Mesenchymal stem cell (in vitro differentiated cells and primary cell): ENCODE results near the gene EBLN2. TPM values are rescaled to one million over a fixed set of nuclear protein-coding genes. Genes with fewer than 3 reads are reported as not detected.

Source experiments
- DNase-seq: peaks from one replicate; pipeline ENCODE4 v3.0.0-alpha.2; 2013
- H2AFZ ChIP-seq: one replicate; pipeline ENCODE4 v1.6.1; 2013; ENCODE audit warnings: low read depth, mild to moderate bottlenecking, control low read depth, inconsistent platforms, low read length, moderate library complexity
- H2AK5ac ChIP-seq: 2 replicates; pipeline ENCODE4 v1.6.1; 2013; ENCODE audit warnings: low read length, moderate library complexity, mild to moderate bottlenecking, inconsistent platforms; ENCODE audit not compliant: severe bottlenecking
- H2BK120ac ChIP-seq: one replicate; pipeline ENCODE4 v1.6.1; 2013; ENCODE audit warnings: low read depth, mild to moderate bottlenecking, inconsistent platforms, low read length, moderate library complexity
- H2BK12ac ChIP-seq, 2 experiments: one replicate each; pipeline ENCODE4 v1.6.1; 2013; ENCODE audit warnings: inconsistent platforms in 2 of 2, low read length in 2 of 2, mild to moderate bottlenecking in 2 of 2, moderate library complexity in 2 of 2, control low read depth in 1 of 2
- H2BK15ac ChIP-seq: one replicate; pipeline ENCODE4 v1.6.1; 2013; ENCODE audit warnings: mild to moderate bottlenecking, low read depth, inconsistent platforms; ENCODE audit not compliant: poor library complexity, severe bottlenecking
- H2BK5ac ChIP-seq: 2 replicates; pipeline ENCODE4 v1.6.1; 2013; ENCODE audit warnings: low read depth, mild to moderate bottlenecking, low read length, control low read depth, inconsistent platforms; ENCODE audit not compliant: poor library complexity, severe bottlenecking
- H3K14ac ChIP-seq, 2 experiments: one replicate each; pipeline ENCODE4 v1.6.1; 2013; ENCODE audit warnings: inconsistent platforms in 2 of 2, low read length in 2 of 2, control low read depth in 1 of 2, mild to moderate bottlenecking in 1 of 2, moderate library complexity in 1 of 2
- H3K18ac ChIP-seq, 2 experiments: one replicate each; pipeline ENCODE4 v1.6.1; 2013; ENCODE audit warnings: inconsistent platforms in 2 of 2, low read length in 2 of 2, control low read depth in 1 of 2, low read depth in 1 of 2, mild to moderate bottlenecking in 1 of 2
- H3K23ac ChIP-seq, 2 experiments: one replicate each; pipeline ENCODE4 v1.6.1; 2013; ENCODE audit warnings: inconsistent platforms in 2 of 2, low read length in 2 of 2, mild to moderate bottlenecking in 2 of 2, moderate library complexity in 2 of 2, control low read depth in 1 of 2
- H3K27ac ChIP-seq: 2 replicates; pipeline ENCODE4 v1.5.1; 2013; ENCODE audit warnings: mild to moderate bottlenecking, moderate library complexity, low read length, control low read depth, inconsistent platforms; ENCODE audit not compliant: poor library complexity, severe bottlenecking
- H3K27me3 ChIP-seq, 2 experiments: 2 replicates each; pipeline versions ENCODE4 v1.6.1 to v1.7.0; 2013; ENCODE audit warnings: low read length in 2 of 2, mild to moderate bottlenecking in 2 of 2, moderate library complexity in 2 of 2, control low read depth in 1 of 2, inconsistent platforms in 1 of 2; ENCODE audit not compliant: control insufficient read depth in 1 of 2, insufficient read depth in 1 of 2
- H3K36me3 ChIP-seq, 2 experiments: 2 replicates each; pipeline versions ENCODE4 v1.6.1 to v1.7.0; 2013; ENCODE audit warnings: low read length in 2 of 2, control low read depth in 1 of 2, inconsistent platforms in 1 of 2, low read depth in 1 of 2, mild to moderate bottlenecking in 1 of 2; ENCODE audit not compliant: insufficient read depth in 2 of 2, control insufficient read depth in 1 of 2
- H3K4ac ChIP-seq, 2 experiments: one replicate each; pipeline ENCODE4 v1.6.1; 2013; ENCODE audit warnings: inconsistent platforms in 2 of 2, low read length in 2 of 2, mild to moderate bottlenecking in 2 of 2, moderate library complexity in 2 of 2, control low read depth in 1 of 2, low read depth in 1 of 2
- H3K4me1 ChIP-seq: 2 replicates; pipeline ENCODE4 v1.6.1; 2013; ENCODE audit warnings: low read depth, low read length, control low read depth; ENCODE audit not compliant: control insufficient read depth, insufficient read depth
- H3K4me2 ChIP-seq: 2 replicates; pipeline ENCODE4 v1.6.1; 2013; ENCODE audit warnings: low read length, mild to moderate bottlenecking, inconsistent platforms; ENCODE audit not compliant: poor library complexity, severe bottlenecking
- H3K4me3 ChIP-seq, 2 experiments: 2 replicates each; pipeline versions ENCODE4 v1.5.1 to v1.7.0; 2013; ENCODE audit warnings: low read length in 2 of 2, mild to moderate bottlenecking in 2 of 2, control low read depth in 1 of 2, low read depth in 1 of 2; ENCODE audit not compliant: insufficient read depth in 1 of 2
- H3K79me1 ChIP-seq: replicated peaks from 2 replicates; pipeline ENCODE4 v1.6.1; 2013; ENCODE audit warnings: mild to moderate bottlenecking, control low read depth, low read length, inconsistent platforms; ENCODE audit not compliant: poor library complexity, severe bottlenecking
- H3K9ac ChIP-seq: 2 replicates; pipeline ENCODE4 v1.7.0; 2013; ENCODE audit warnings: mild to moderate bottlenecking, low read length, moderate library complexity
- H3K9me3 ChIP-seq: 2 replicates; pipeline ENCODE4 v1.7.0; 2013; ENCODE audit warnings: mild to moderate bottlenecking, low read length; ENCODE audit not compliant: control insufficient read depth
- H4K8ac ChIP-seq: one replicate; pipeline ENCODE4 v1.6.1; 2013; ENCODE audit warnings: inconsistent platforms, mild to moderate bottlenecking, low read length, moderate library complexity
- H4K91ac ChIP-seq: one replicate; pipeline ENCODE4 v1.6.1; 2013; ENCODE audit warnings: mild to moderate bottlenecking, low read length, inconsistent platforms
- WGBS: methylation state at CpG from one replicate; pipeline ENCODE4 v1.1.7; 2013; ENCODE audit warnings: mixed read lengths; 5-methylcytosine and 5-hydroxymethylcytosine counted together
- small RNA-seq: library from polyadenylated mRNA; stranded (forward); fragments of <200 nt; extraction: miRNeasy Mini kit (QIAGEN cat#:217004); gene quantifications from one replicate; pipeline ENCODE3, GENCODE V24; 2013; ENCODE audit warnings: low read depth

EBLN2 gene

GRCh38 chr3:73108750-73109149 is 47.3 kb downstream of the EBLN2 start:
- H3K27me3 ChIP-seq: peaks cover 4 to 13% of the 10 kb centered on the region in 2 experiments
- H3K4me3 ChIP-seq: no peak overlapping the region
- H3K18ac ChIP-seq: no peak overlapping the region
- no peak overlapping the region for H3K4me2 ChIP-seq
- no peak overlapping the region for H2BK15ac ChIP-seq
- no peaks in the 10 kb centered on the region for H3K79me1 ChIP-seq
- H3K36me3 ChIP-seq: no peaks in the 10 kb centered on the region
- H3K27ac ChIP-seq: no peak overlapping the region
- no peaks in the 10 kb centered on the region for H3K9me3 ChIP-seq
- no peak for DNase-seq
- H3K14ac ChIP-seq: no peak overlapping the region
- WGBS: 83% methylated on average over 1 of the region's 3 CpGs
- no peak overlapping the region for H3K4ac ChIP-seq
- no peak overlapping the region for H2AFZ ChIP-seq
- H2AK5ac ChIP-seq: no peak overlapping the region
- no peaks in the 10 kb centered on the region for H3K4me1 ChIP-seq
- H2BK120ac ChIP-seq: no peak overlapping the region
- H2BK5ac ChIP-seq: no peak overlapping the region
- H3K9ac ChIP-seq: no peak overlapping the region
- no peak overlapping the region for H4K8ac ChIP-seq
- no peak overlapping the region for H3K23ac ChIP-seq
- no peak overlapping the region for H2BK12ac ChIP-seq
- H4K91ac ChIP-seq: no peak overlapping the region

GRCh38 chr3:73110530-73110929 is 49.1 kb downstream of the EBLN2 start:
- 78% methylated on average over 20 of the region's 20 CpGs for whole genome bisulfite sequencing

More at GRCh38 chr3:73110530-73110929, 49.1 kb downstream of the EBLN2 start:
- no peak overlapping the region for H3K18ac ChIP-seq
- H3K4me3 ChIP-seq: no peak overlapping the region
- H3K4ac ChIP-seq: no peak overlapping the region
- no peak overlapping the region for H3K23ac ChIP-seq
- no peak overlapping the region for H3K14ac ChIP-seq
- H4K91ac ChIP-seq: no peak overlapping the region
- H3K4me2 ChIP-seq: no peak overlapping the region
- no peak overlapping the region for H3K9ac ChIP-seq
- H2AK5ac ChIP-seq: no peak overlapping the region
- H3K36me3 ChIP-seq: no peaks in the 10 kb centered on the region
- H3K4me1 ChIP-seq: no peaks in the 10 kb centered on the region
- no peak overlapping the region for H2BK15ac ChIP-seq
- H3K27me3 ChIP-seq: peaks cover 4 to 13% of the 10 kb centered on the region in 2 experiments
- H2BK12ac ChIP-seq: no peak overlapping the region
- H4K8ac ChIP-seq: no peak overlapping the region
- no peak overlapping the region for H2AFZ ChIP-seq
- H3K27ac ChIP-seq: no peak overlapping the region
- no peak overlapping the region for H2BK120ac ChIP-seq
- H3K9me3 ChIP-seq: no peaks in the 10 kb centered on the region
- H3K79me1 ChIP-seq: no peaks in the 10 kb centered on the region
- no peak for DNase-seq
- no peak overlapping the region for H2BK5ac ChIP-seq

Small RNA genes lying within 50 kb of the gene (small RNA-seq; reads per million reads assigned to genes)
- gene RNU2-64P (not detected), gene RNU6-557P (not detected), gene RNU7-19P (not detected)
